H1 (cell line): ENCODE data around the gene INPP5E. TPM values are rescaled to one million over a fixed set of nuclear protein-coding genes. Genes with fewer than 3 reads are reported as not detected.

Experiments
- CTCF ChIA-PET: fragments of 300-600 bp; sonication (Branson Sonifier 250); formaldehyde crosslinking; loops from one replicate; lab custom pipeline; 2021; ENCODE audit not compliant: partially characterized antibody; lab: Charles Lee
- POLR2A ChIA-PET: fragments of 300-600 bp; sonication (Branson Sonifier 250); formaldehyde crosslinking; loops from one replicate; lab custom pipeline; 2021; ENCODE audit warnings: inconsistent platforms; ENCODE audit not compliant: partially characterized antibody; lab: Charles Lee
- DNase-seq, 2 experiments: peaks; one replicate each; pipeline versions ENCODE4 v3.0.0 to v3.0.0-alpha.2; 2010 to 2022; ENCODE audit warnings: low spot score in 2 of 2, low read depth in 1 of 2, mixed read lengths in 1 of 2
- FAIRE-seq: peaks from 2 replicates; lab custom pipeline; 2011; peaks lifted over from hg19 to GRCh38; lab: Jason Lieb, UNC
- H2AFZ ChIP-seq: 2 replicates; pipeline ENCODE4 v1.8.1; 2012; ENCODE audit warnings: low read length, inconsistent platforms
- H2AK5ac ChIP-seq: 2 replicates; pipeline ENCODE4 v1.6.1; 2013; ENCODE audit warnings: low read depth, low read length
- H2BK120ac ChIP-seq: replicated peaks from 2 replicates; pipeline ENCODE3; 2013; ENCODE audit warnings: low read depth, low read length, inconsistent platforms
- H2BK12ac ChIP-seq: 2 replicates; pipeline ENCODE4 v1.6.1; 2013; ENCODE audit warnings: low read depth, low read length
- H2BK15ac ChIP-seq: 2 replicates; pipeline ENCODE4 v1.6.1; 2013; ENCODE audit warnings: low read length
- H2BK20ac ChIP-seq: 2 replicates; pipeline ENCODE4 v1.6.1; 2013; ENCODE audit warnings: low read length
- H2BK5ac ChIP-seq: 2 replicates; pipeline ENCODE4 v1.6.1; 2013; ENCODE audit warnings: low read depth, low read length
- H3K14ac ChIP-seq: 2 replicates; pipeline ENCODE4 v1.6.1; 2013; ENCODE audit warnings: inconsistent platforms; ENCODE audit not compliant: insufficient read length
- H3K18ac ChIP-seq: 2 replicates; pipeline ENCODE4 v1.6.1; 2013; ENCODE audit warnings: low read length; ENCODE audit errors: extremely low read depth
- H3K23ac ChIP-seq: 2 replicates; pipeline ENCODE4 v1.6.1; 2013; ENCODE audit warnings: inconsistent platforms; ENCODE audit not compliant: insufficient read length
- H3K23me2 ChIP-seq: 2 replicates; pipeline ENCODE4 v1.6.1; 2013; ENCODE audit warnings: low read depth, low read length
- H3K27ac ChIP-seq: 2 replicates; pipeline ENCODE4 v1.6.1; 2011; ENCODE audit warnings: low read depth, low read length, inconsistent platforms
- H3K27me3 ChIP-seq, 4 experiments: replicated peaks in 1 of 4; 1 replicate in 1 of 4; 2 replicates in 3 of 4; pipeline versions ENCODE4 v1.6.1 to v1.8.1; 2011 to 2013; ENCODE audit warnings: low read length in 3 of 4, mild to moderate bottlenecking in 3 of 4, inconsistent platforms in 2 of 4, mixed read lengths in 2 of 4, moderate library complexity in 1 of 4; ENCODE audit not compliant: control insufficient read depth in 3 of 4, insufficient read depth in 3 of 4; ENCODE audit errors: extremely low read depth in 1 of 4
- H3K36me3 ChIP-seq, 4 experiments: 2 replicates each; pipeline versions ENCODE4 v1.6.1 to v1.8.1; 2011 to 2013; ENCODE audit warnings: mild to moderate bottlenecking in 4 of 4, low read length in 3 of 4, moderate library complexity in 2 of 4, control low read depth in 1 of 4, inconsistent platforms in 1 of 4; ENCODE audit not compliant: insufficient read depth in 4 of 4, control insufficient read depth in 2 of 4
- H3K4ac ChIP-seq: replicated peaks from 2 replicates; pipeline ENCODE3; 2013; ENCODE audit warnings: low read length, low read depth, mixed read lengths, inconsistent platforms; ENCODE audit not compliant: insufficient read length
- H3K4me1 ChIP-seq, 4 experiments: replicated peaks in 1 of 4; 1 replicate in 1 of 4; 2 replicates in 3 of 4; pipeline versions ENCODE4 v1.6.1 to v1.8.1; 2011 to 2013; ENCODE audit warnings: low read length in 3 of 4, inconsistent platforms in 2 of 4, mixed read lengths in 1 of 4; ENCODE audit not compliant: insufficient read depth in 4 of 4, control insufficient read depth in 3 of 4
- H3K4me2 ChIP-seq, 2 experiments: 2 replicates each; pipeline versions ENCODE4 v1.6.1 to v1.8.1; 2011 to 2013; ENCODE audit warnings: low read depth in 2 of 2, low read length in 2 of 2, control low read depth in 1 of 2, inconsistent platforms in 1 of 2, mild to moderate bottlenecking in 1 of 2; ENCODE audit not compliant: insufficient read depth in 1 of 2
- H3K4me3 ChIP-seq, 4 experiments: fragments of 200-600, 300-600 bp in 1 of 4; sonication (generic), shearing (Covaris generic), sonication (Bioruptor Twin) in 1 of 4; 2 replicates each; pipeline versions ENCODE4 v1.5.1 to v1.8.1; 2011 to 2016; ENCODE audit warnings: low read length in 4 of 4, low read depth in 3 of 4, control low read depth in 2 of 4, inconsistent platforms in 2 of 4, mild to moderate bottlenecking in 2 of 4, mixed read lengths in 1 of 4, moderate library complexity in 1 of 4; ENCODE audit not compliant: insufficient read depth in 2 of 4; ENCODE audit errors: extremely low read depth in 1 of 4
- H3K56ac ChIP-seq: replicated peaks from 2 replicates; pipeline ENCODE3; 2013; ENCODE audit warnings: low read depth, mild to moderate bottlenecking, mixed read lengths, low read length, inconsistent platforms; ENCODE audit not compliant: insufficient read length
- H3K79me1 ChIP-seq: 2 replicates; pipeline ENCODE4 v1.6.1; 2013; ENCODE audit warnings: low read depth, low read length, control low read depth
- H3K79me2 ChIP-seq, 2 experiments: 2 replicates each; pipeline versions ENCODE4 v1.6.1 to v1.8.1; 2012 to 2013; ENCODE audit warnings: low read length in 2 of 2, mild to moderate bottlenecking in 2 of 2, inconsistent platforms in 1 of 2; ENCODE audit not compliant: insufficient read depth in 2 of 2, control insufficient read depth in 1 of 2
- H3K9ac ChIP-seq, 4 experiments: replicated peaks in 1 of 4; 1 replicate in 1 of 4; 2 replicates in 3 of 4; pipeline versions ENCODE4 v1.6.1 to v1.8.1; 2011 to 2013; ENCODE audit warnings: low read depth in 3 of 4, low read length in 3 of 4, control low read depth in 2 of 4, mild to moderate bottlenecking in 2 of 4, moderate library complexity in 2 of 4, inconsistent platforms in 1 of 4; ENCODE audit errors: extremely low read depth in 1 of 4
- H3K9me3 ChIP-seq, 2 experiments: 2 replicates each; pipeline versions ENCODE4 v1.6.1 to v1.8.1; 2012 to 2013; ENCODE audit warnings: mild to moderate bottlenecking in 2 of 2, moderate library complexity in 2 of 2, control low read depth in 1 of 2, inconsistent platforms in 1 of 2, low read depth in 1 of 2, low read length in 1 of 2, mixed read lengths in 1 of 2; ENCODE audit not compliant: insufficient read depth in 2 of 2
- H4K20me1 ChIP-seq, 2 experiments: replicated peaks in 1 of 2; 2 replicates each; pipeline versions ENCODE3 to v1.8.1; 2011 to 2013; ENCODE audit warnings: inconsistent platforms in 2 of 2, low read length in 2 of 2, mild to moderate bottlenecking in 1 of 2; ENCODE audit not compliant: insufficient read depth in 2 of 2, control insufficient read depth in 1 of 2
- H4K5ac ChIP-seq: 2 replicates; pipeline ENCODE4 v1.6.1; 2013; ENCODE audit warnings: low read length, low read depth, mixed read lengths, inconsistent platforms; ENCODE audit not compliant: insufficient read length
- H4K8ac ChIP-seq: 2 replicates; pipeline ENCODE4 v1.8.0; 2013; ENCODE audit warnings: mild to moderate bottlenecking, moderate library complexity, low read length, inconsistent platforms; ENCODE audit not compliant: insufficient read depth; ENCODE audit errors: extremely low read depth
- H4K91ac ChIP-seq: replicated peaks from 2 replicates; pipeline ENCODE3; 2013; ENCODE audit warnings: low read length, mixed read lengths, inconsistent platforms; ENCODE audit not compliant: insufficient read length
- CBX5 ChIP-seq: fragments of 300-800, 300-1000 bp; sonication (generic); IDR thresholded peaks from 2 replicates; pipeline ENCODE4 v1.7.1; 2016; ENCODE audit warnings: antibody characterized with exemption, low read length, low read depth
- CEBPB ChIP-seq: IDR thresholded peaks from 2 replicates; pipeline ENCODE4 v1.6.1; 2012; ENCODE audit warnings: low read depth, low read length
- EZH2 ChIP-seq: fragments of 200-600 bp; sonication (generic); IDR thresholded peaks from 2 replicates; pipeline ENCODE4 v1.7.1; 2012; ENCODE audit warnings: low read depth, mild to moderate bottlenecking, moderate library complexity, low read length, inconsistent platforms; ENCODE audit not compliant: severe bottlenecking
- NANOG ChIP-seq: IDR thresholded peaks from 2 replicates; pipeline ENCODE4 v1.6.1; 2011; ENCODE audit warnings: low read length, low read depth, mild to moderate bottlenecking, inconsistent platforms; ENCODE audit not compliant: insufficient read depth, poor library complexity, severe bottlenecking
- POLR2AphosphoS5 ChIP-seq: IDR thresholded peaks from 2 replicates; pipeline ENCODE4 v1.6.1; 2011; ENCODE audit warnings: low read depth, low read length
- TCF12 ChIP-seq: IDR thresholded peaks from 2 replicates; pipeline ENCODE4 v1.6.1; 2011; ENCODE audit warnings: low read depth, mild to moderate bottlenecking, low read length
- WGBS, 2 experiments: shearing (Covaris generic) in 1 of 2; methylation state at CpG; one replicate each; pipeline versions ENCODE4 v1.1.6 to v1.1.7; 2013 to 2015; ENCODE audit warnings: low lambda C conversion rate in 2 of 2, mixed read lengths in 2 of 2, inconsistent platforms in 1 of 2, low coverage in 1 of 2, missing lambda C conversion rate in 1 of 2; ENCODE audit not compliant: insufficient replicate concordance in 2 of 2, insufficient coverage in 1 of 2, insufficient read length in 1 of 2; ENCODE audit errors: extremely low coverage in 1 of 2, missing lambda C conversion rate in 1 of 2; 5-methylcytosine and 5-hydroxymethylcytosine counted together
- polyA plus RNA-seq, 7 experiments: library from polyadenylated mRNA; depleted of rRNA in 3 of 7; stranded (reverse) in 5 of 7; unstranded in 2 of 7; fragments of >200 nt in 5 of 7; fragments of 200-250 nt in 2 of 7; gene quantifications; 1 replicate in 5 of 7; 2 replicates in 1 of 7; 4 replicates in 1 of 7; pipeline versions ENCODE4 v1.2.1 to v1.2.3, GENCODE V29; 2011 to 2013; ENCODE audit warnings: missing spikeins in 2 of 7, mixed read lengths in 2 of 7
- total RNA-seq: library from RNA; stranded (reverse); fragmentation: NEBNext Ultra II Directional; extraction: Animal tissue kit (Norgen Biotek cat#: 25700); gene quantifications from 2 replicates; pipeline ENCODE4 v1.2.1, GENCODE V29; 2021
- TF ChIP-seq, protein P1 (sequence below): IDR thresholded peaks from 2 replicates; pipeline ENCODE4 v1.6.1; 2012; ENCODE audit warnings: inconsistent platforms
- TF ChIP-seq, protein P2 (sequence below): IDR thresholded peaks from 2 replicates; pipeline ENCODE4 v1.6.1; 2012; ENCODE audit warnings: inconsistent platforms

Gene INPP5E
- total and polyA plus RNA-seq, 2 of the 8 experiments (the other 6 are each of a cell fraction or from before 2014, with no cell fraction given), result 8.7 to 11.3 TPM

DNA sequence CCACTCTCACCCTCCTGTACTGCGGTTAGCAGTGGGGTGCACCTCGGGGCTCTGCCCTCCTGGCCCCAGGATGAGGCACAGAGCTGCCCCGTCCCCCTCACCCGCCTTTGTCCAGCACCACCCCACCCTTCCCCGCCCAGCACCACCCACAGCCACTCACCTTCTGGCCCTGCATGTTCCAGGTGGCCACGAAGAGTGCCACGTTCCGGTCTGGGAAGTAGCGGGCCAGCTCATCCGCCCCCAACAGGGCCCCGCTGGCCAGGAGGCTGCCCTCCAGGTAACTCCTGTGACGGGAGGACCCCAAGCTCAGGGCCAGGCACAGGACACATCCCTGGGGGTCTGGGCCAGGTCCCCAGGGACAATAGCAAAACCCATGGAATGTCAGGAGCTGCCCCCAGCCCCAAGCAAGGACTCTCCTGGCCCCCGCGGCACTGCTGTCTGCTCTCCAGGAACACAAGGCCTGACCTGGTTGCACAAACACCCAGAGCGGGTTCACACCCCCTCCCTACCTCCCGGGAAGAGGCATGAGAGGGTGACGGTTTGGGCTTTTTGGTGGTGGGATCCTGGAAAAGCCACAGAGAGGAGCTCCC lies 5.0 kb downstream of the INPP5E start:
- no peak overlapping the region for H3K18ac ChIP-seq
- peaks cover 0 to 24% of the 10 kb centered on the region in 2 experiments; a peak in 1 of 4 replicates for H3K79me2 ChIP-seq
- no peak overlapping the region for H3K9ac ChIP-seq
- peaks cover 0 to 2% (median 0%) of the 10 kb centered on the region in 4 experiments; a peak in 2 of 7 replicates for H3K27me3 ChIP-seq
- no peak overlapping the region for H3K27ac ChIP-seq
- H3K23me2 ChIP-seq, result peaks cover 9% of the 10 kb centered on the region; the same call in 1 of the 2 replicates
- H4K8ac ChIP-seq, result no peak overlapping the region
- H3K4me3 ChIP-seq, result no peak overlapping the region
- no peak overlapping the region for H4K91ac ChIP-seq
- no peak overlapping the region for H3K23ac ChIP-seq
- CTCF ChIA-PET, result interaction anchor here (0.5 to 2.4 kb wide), 9 partner anchors 10 to 237 kb away, joined by 3 to 5 read pairs (median 3); no protein-coding TSS in a partner anchor
- H3K4me2 ChIP-seq, result no peak overlapping the region
- H2AFZ ChIP-seq, result no peak overlapping the region
- H3K9me3 ChIP-seq, result no peaks in the 10 kb centered on the region
- H3K79me1 ChIP-seq, result peaks cover 13% of the 10 kb centered on the region
- no peak overlapping the region for H3K56ac ChIP-seq
- H3K4ac ChIP-seq, result no peak overlapping the region
- DNase-seq (no peak), FAIRE-seq (no peak)
- H3K4me1 ChIP-seq, result peaks cover 0 to 7% (median 2%) of the 10 kb centered on the region in 4 experiments; a peak in 1 of 7 replicates
- no peak overlapping the region for H4K5ac ChIP-seq
- no peak overlapping the region for H2BK12ac ChIP-seq
- peaks cover 0 to 3% (median 0%) of the 10 kb centered on the region in 4 experiments; a peak in 2 of 8 replicates for H3K36me3 ChIP-seq
- H2BK120ac ChIP-seq, result no peak overlapping the region
- peaks cover 14 to 27% of the 10 kb centered on the region in 2 experiments for H4K20me1 ChIP-seq
- no peak overlapping the region for H2BK20ac ChIP-seq
- H2BK15ac ChIP-seq, result no peak overlapping the region
- no peak overlapping the region for H2AK5ac ChIP-seq
- POLR2A ChIA-PET, result interaction anchor here (0.8 to 4.2 kb wide), 3 partner anchors 10 to 98 kb away, joined by 3 to 22 read pairs (median 3); no protein-coding TSS in a partner anchor
- H2BK5ac ChIP-seq, result no peak overlapping the region
- WGBS, 2 experiments, result 94% methylated on average over 14 of the region's 17 CpGs; no CpG with 5 or more reads in 1 of the 2 experiments
- TF ChIP-seq NANOG, result no peak
- TF ChIP-seq, protein P1, sequence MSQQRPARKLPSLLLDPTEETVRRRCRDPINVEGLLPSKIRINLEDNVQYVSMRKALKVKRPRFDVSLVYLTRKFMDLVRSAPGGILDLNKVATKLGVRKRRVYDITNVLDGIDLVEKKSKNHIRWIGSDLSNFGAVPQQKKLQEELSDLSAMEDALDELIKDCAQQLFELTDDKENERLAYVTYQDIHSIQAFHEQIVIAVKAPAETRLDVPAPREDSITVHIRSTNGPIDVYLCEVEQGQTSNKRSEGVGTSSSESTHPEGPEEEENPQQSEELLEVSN, result no peak
- TF ChIP-seq TCF12, result no peak
- TF ChIP-seq CEBPB, result no peak
- TF ChIP-seq CBX5, result no peak
- no peak for TF ChIP-seq EZH2
- TF ChIP-seq, protein P2, sequence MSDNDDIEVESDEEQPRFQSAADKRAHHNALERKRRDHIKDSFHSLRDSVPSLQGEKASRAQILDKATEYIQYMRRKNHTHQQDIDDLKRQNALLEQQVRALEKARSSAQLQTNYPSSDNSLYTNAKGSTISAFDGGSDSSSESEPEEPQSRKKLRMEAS, result no peak
- TF ChIP-seq POLR2AphosphoS5, result no peak
- TF ChIP-seq, all 59 proteins: peak for 0
- H3K14ac ChIP-seq, result no peak overlapping the region
